Panc1 (cell line): ENCODE results near the gene UBC. TPM values are rescaled to one million over a fixed set of nuclear protein-coding genes. Genes with fewer than 3 reads are reported as not detected.

ENCODE experiments used
- ATAC-seq: fragments of 200-7000 bp; cut with Tn5 transposase; 2 replicates; pipeline ENCODE4 v1.9.1; 2020; ENCODE audit warnings: mild to moderate bottlenecking, moderate library complexity
- BruUV-seq: library from RNA; stranded (reverse); fragments of 400-500 nt; replicated peaks from 2 replicates; lab custom pipeline; 2021; lab: Mats Ljungman, UMichigan
- CTCF ChIA-PET: fragments of 300-600 bp; sonication (Branson Sonifier 250); formaldehyde crosslinking; loops from one replicate; lab custom pipeline; 2022; ENCODE audit warnings: antibody characterized with exemption; lab: Charles Lee
- POLR2A ChIA-PET: fragments of 300-600 bp; sonication (Branson Sonifier 250); formaldehyde crosslinking; loops from one replicate; lab custom pipeline; 2022; ENCODE audit warnings: antibody characterized with exemption; lab: Charles Lee
- DNase-seq: peaks from one replicate; pipeline ENCODE4 v3.0.0-alpha.2; 2010; ENCODE audit warnings: low read depth, low spot score
- H3K27ac ChIP-seq: 2 replicates; pipeline ENCODE4 v1.5.1; 2011; ENCODE audit warnings: mild to moderate bottlenecking, low read length, inconsistent platforms
- H3K27me3 ChIP-seq: fragments of 200-500 bp; sonication (Bioruptor generic); 2 replicates; pipeline ENCODE4 v1.6.0; 2014; ENCODE audit warnings: low read length, inconsistent platforms; ENCODE audit not compliant: control insufficient read depth, insufficient read depth
- H3K36me3 ChIP-seq: fragments of 200-500 bp; sonication (Bioruptor generic); 2 replicates; pipeline ENCODE4 v1.5.1; 2014; ENCODE audit warnings: inconsistent platforms, mild to moderate bottlenecking, low read length, moderate library complexity; ENCODE audit not compliant: control insufficient read depth, insufficient read depth
- H3K4me1 ChIP-seq: 2 replicates; pipeline ENCODE4 v1.5.1; 2011; ENCODE audit warnings: inconsistent platforms, mild to moderate bottlenecking, low read length, moderate library complexity; ENCODE audit not compliant: control insufficient read depth, insufficient read depth
- H3K4me3 ChIP-seq, 2 experiments: 2 replicates each; pipeline ENCODE4 v1.5.1; 2011 to 2012; ENCODE audit warnings: low read depth in 2 of 2, low read length in 2 of 2, mild to moderate bottlenecking in 2 of 2, inconsistent platforms in 1 of 2, moderate library complexity in 1 of 2
- H3K9me3 ChIP-seq: fragments of 200-500 bp; sonication (Bioruptor generic); 2 replicates; pipeline ENCODE4 v1.5.1; 2014; ENCODE audit warnings: low read depth, mild to moderate bottlenecking, inconsistent platforms, low read length, moderate library complexity; ENCODE audit not compliant: control insufficient read depth, insufficient read depth
- CTCF ChIP-seq: fragments of 450-650 bp; IDR thresholded peaks from 2 replicates; pipeline ENCODE4 v1.5.1; 2017; ENCODE audit warnings: mild to moderate bottlenecking
- POLR2AphosphoS5 ChIP-seq: IDR thresholded peaks from 2 replicates; pipeline ENCODE4 v1.6.1; 2012; ENCODE audit warnings: mild to moderate bottlenecking, low read depth, low read length, moderate library complexity
- REST ChIP-seq, 2 experiments: IDR thresholded peaks; 2 replicates each; pipeline ENCODE4 v1.6.1; 2011 to 2012; ENCODE audit warnings: low read depth in 2 of 2, control low read depth in 1 of 2, low read length in 1 of 2, mild to moderate bottlenecking in 1 of 2, moderate library complexity in 1 of 2; ENCODE audit not compliant: insufficient read depth in 1 of 2
- SIN3A ChIP-seq: IDR thresholded peaks from 2 replicates; pipeline ENCODE4 v1.6.1; 2012; ENCODE audit warnings: low read depth, mild to moderate bottlenecking, low read length, moderate library complexity, borderline replicate concordance; ENCODE audit not compliant: insufficient read depth
- TCF7L2 ChIP-seq: IDR thresholded peaks from 2 replicates; pipeline ENCODE4 v1.6.1; 2011; ENCODE audit warnings: mild to moderate bottlenecking, low read depth, low read length, inconsistent platforms
- in situ Hi-C: cut with HindIII; loops from 2 replicates; pipeline ENCODE4 v1.10.0; 2016; ENCODE audit warnings: low sequenced_read_pairs, low pct_unique_long_range_greater_than_20kb
- intact Hi-C: fragments of 100-400 bp; cut with micrococcal nuclease; formaldehyde crosslinking; loops from one replicate; pipeline ENCODE4 v1.10.0; 2022; ENCODE audit not compliant: unreplicated experiment
- total RNA-seq: library from RNA; stranded (reverse); gene quantifications from one replicate; pipeline ENCODE4 v1.2.1, GENCODE V29; 2021; ENCODE audit not compliant: unreplicated experiment

Gene UBC
- total RNA-seq, 1 experiment from 2014 or later, result 1,725 TPM

GRCh38 chr12:124896461-124896860, 18.0 kb downstream of the UBC start:
- no peak for DNase-seq
- in situ Hi-C loops (no loop called here), intact Hi-C loops (no loop called here)

GRCh38 chr12:124893792-124894516, 20.5 kb downstream of the UBC start:
- H3K27ac ChIP-seq, result no peak overlapping the region
- intact Hi-C loops, result no loop called here
- CTCF ChIA-PET, result interaction anchor here (0.7 kb wide), 1 partner anchor 317 kb away, joined by 4 read pairs; no protein-coding TSS in a partner anchor

More at GRCh38 chr12:124896461-124896860, 18.0 kb downstream of the UBC start:
- TF ChIP-seq POLR2AphosphoS5 (no peak), SIN3A (no peak), CTCF (no peak), TCF7L2 (no peak), REST (IDR thresholded peaks at IDR 0.05; ENCODE audit: insufficient read depth in 1 of 2, low read depth in 2 of 2, low read length in 1 of 2) (no peak)
- H3K4me1 ChIP-seq, result peaks cover 10% of the 10 kb centered on the region; the same call in 1 of the 2 replicates
- ATAC-seq, result no peak
- CTCF ChIA-PET, result no interaction called here
- no TSS peak for BruUV-seq
- no peaks in the 10 kb centered on the region for H3K36me3 ChIP-seq
- no peak overlapping the region for H3K4me3 ChIP-seq
- POLR2A ChIA-PET, result no interaction called here
- H3K27me3 ChIP-seq, result no peaks in the 10 kb centered on the region
- no peak overlapping the region for H3K27ac ChIP-seq
- H3K9me3 ChIP-seq, result no peaks in the 10 kb centered on the region

More at GRCh38 chr12:124893792-124894516, 20.5 kb downstream of the UBC start:
- ATAC-seq, result no peak
- POLR2A ChIA-PET, result interaction anchor here (0.7 to 0.8 kb wide), 2 partner anchors 21 to 36 kb away, joined by 4 to 10 read pairs; partner anchors contain the start of gene UBC
- no peaks in the 10 kb centered on the region for H3K36me3 ChIP-seq
- no peaks in the 10 kb centered on the region for H3K9me3 ChIP-seq
- TF ChIP-seq REST (IDR thresholded peaks at IDR 0.05; ENCODE audit: insufficient read depth in 1 of 2, low read depth in 2 of 2, low read length in 1 of 2) (no peak), SIN3A (no peak), POLR2AphosphoS5 (no peak), CTCF (no peak), TCF7L2 (no peak)
- H3K4me1 ChIP-seq, result peaks cover 4% of the 10 kb centered on the region; the same call in 1 of the 2 replicates
- no peak overlapping the region for H3K4me3 ChIP-seq
- no peak for DNase-seq
- no TSS peak for BruUV-seq
- H3K27me3 ChIP-seq, result no peaks in the 10 kb centered on the region
- in situ Hi-C loops, result no loop called here
